NCI-H82 treated with DMSO at 0.1 percent for 48 hours (cell line): ENCODE data around the gene WRAP53.

Source experiments
- DNase-seq: peaks from one replicate; lab custom pipeline; 2025; ENCODE audit not compliant: unreplicated experiment; lab: John Stamatoyannopoulos, UW

The WRAP53 gene

GRCh38 chr17:7707858-7708750, 19.8 kb downstream of the WRAP53 start:
- DNase-seq, result no peak

GRCh38 chr17:7709031-7709430, 20.8 kb downstream of the WRAP53 start:
- DNase-seq, result no peak

- DNase-seq, result no peak
Observed at GRCh38 chr17:7710301-7710700, 22.0 kb downstream of the WRAP53 start.

DNA sequence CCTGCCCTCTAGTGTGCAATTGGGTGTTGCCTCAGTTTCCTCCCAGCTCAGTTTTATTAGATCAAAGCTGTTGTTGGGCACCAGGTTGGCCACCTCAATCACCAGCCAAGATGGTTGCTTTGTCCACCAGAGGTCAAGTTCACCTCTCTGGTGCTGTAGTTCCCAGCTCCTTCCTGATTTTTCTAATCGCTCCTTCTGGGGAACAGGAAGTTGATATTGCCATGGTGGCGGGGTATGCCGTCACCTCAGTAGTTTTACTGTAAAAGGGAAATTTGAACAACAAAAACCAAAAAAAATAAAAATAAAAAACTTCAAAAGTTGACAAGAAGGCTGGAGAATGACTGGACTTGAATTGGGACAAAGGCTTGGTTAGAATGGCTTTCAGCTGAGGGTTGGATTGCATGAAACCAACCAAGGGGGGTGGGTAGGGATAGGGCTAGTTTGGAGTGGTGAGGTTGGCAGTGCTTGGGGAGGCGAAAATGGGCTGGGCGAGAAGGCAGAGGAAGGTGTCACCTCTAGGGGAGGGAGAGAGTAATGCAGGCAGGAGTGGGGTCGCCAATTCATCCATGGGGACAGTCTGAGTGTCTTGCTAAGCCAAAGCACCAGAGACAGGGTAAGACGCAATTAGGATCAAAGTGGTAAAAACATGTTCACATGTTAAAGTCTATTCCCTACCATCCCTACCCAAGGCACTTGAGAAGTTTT, 22.9 kb downstream of the WRAP53 start:
- no peak for DNase-seq

GRCh38 chr17:7712111-7712771, 24.0 kb downstream of the WRAP53 start:
- DNase-seq, result no peak

DNA sequence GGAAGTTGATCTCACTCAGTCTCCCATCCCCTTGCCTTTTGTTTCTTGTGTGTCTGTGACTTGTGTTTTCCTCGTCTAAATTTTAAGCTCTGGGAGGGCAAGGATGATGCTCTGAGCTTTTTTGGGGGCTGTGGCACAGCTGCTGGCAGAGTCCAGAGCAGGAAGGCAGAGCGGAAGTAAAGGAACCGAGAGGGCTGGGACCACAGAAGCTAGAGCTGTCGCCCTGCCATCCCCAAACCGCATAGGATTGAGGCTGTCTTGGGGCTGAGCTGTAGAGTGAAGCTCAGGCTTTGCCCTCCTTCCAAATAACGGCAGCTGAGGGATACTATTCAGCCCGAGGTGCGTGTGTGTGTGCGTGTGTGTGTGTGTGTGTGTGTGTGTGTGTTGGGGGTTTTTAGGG, 25.5 kb downstream of the WRAP53 start:
- no peak for DNase-seq

GRCh38 chr17:7714721-7715594, 26.7 kb downstream of the WRAP53 start:
- DNase-seq, result no peak

DNA sequence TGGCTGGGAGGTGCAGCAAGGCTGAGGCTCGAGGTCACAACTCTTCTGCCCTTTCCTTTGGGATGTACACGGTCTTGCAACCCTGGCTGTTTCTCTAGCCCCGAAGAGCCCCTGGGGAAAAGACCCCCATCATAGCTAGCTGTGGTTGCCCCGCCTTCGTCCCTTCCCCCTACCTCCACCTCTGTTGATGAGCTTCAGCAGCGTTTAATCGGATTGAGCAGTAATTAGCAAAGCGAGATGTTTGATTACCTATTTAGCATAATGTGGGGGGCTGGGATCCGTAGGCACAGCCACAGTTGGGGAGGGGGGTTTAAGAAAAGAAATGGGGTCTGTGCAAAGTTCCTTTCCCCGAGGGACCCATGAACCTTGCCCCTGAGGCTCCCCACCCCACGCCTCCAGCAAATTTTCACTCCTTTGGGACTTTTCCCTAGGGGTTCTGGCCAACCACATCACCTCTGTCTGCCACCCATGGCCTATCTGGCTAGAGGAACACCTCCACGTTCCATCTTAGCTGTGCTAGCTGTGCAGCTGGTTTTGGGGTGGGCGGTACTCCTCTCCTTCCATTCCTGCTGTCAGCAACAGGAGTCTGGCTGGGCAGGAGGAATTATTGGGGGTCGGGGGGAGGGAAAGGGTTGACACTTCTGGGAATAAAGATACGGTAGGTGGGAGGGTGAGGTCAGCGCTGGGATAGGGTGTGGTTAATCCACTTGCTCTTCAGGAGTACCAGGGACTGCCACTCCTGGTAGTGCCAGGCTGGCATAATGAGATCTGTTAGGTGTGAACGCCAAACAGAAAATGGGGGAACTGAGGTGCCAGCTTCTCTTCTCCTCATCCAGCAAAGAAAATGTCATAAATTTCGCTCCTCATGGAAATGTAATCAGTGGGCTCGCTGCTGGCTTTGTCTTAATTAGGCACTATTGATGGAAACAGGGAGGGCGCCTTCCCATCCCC, 27.9 kb downstream of the WRAP53 start:
- DNase-seq, result peak; percentile 81

DNA sequence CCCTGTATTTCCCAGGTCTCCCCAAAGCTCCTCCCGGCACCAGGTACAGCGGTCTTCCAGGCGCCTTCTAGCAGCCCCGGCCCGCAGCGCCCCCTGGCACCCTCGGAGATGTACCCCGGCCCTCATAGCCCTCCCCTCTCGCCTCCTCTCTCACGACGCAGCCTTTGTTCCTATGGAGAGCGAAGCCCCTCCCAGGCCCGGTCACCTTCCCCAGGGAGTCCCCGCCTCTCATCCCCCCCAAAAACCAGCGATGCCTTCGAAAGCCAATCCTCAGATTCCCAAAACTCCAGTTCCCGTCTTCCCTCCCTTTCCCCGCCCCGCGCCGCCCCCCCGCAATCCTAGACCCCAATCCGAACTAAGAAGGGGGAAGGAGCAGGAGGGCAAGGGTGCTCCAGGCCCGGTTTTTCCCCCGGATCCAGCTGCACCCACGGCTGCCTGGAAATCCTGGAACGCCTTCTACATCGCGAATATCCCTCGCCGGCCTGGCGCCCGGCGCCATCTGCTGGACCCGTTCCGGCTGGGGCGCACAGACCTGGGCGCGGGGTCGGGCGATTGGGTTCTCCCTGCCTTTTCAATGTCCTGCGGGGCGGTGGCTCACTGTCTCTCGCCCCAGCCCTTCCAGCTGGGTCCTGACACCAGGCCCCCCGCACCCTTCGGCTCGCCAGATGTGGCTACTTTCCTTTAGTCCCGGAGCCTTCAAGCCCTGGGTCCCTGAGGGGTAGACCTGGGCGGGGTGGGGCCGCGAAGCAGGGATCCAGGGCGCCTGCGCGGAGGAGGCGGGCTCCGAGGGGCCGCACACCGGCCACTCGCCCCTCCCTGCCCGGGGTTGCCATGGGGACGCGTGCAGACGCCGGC, 28.9 kb downstream of the WRAP53 start, which contains the start of gene DNAH2:
Gene DNAH2, plus strand, starts transcription at position 844 of the 855 bp plus-strand sequence. CDS start 1,991 bp downstream, outside the sequence.
- DNase-seq, result peak; percentile 98

- peak; percentile 83 for DNase-seq
Observed at GRCh38 chr17:7717756-7718350, 29.6 kb downstream of the WRAP53 start.

DNA sequence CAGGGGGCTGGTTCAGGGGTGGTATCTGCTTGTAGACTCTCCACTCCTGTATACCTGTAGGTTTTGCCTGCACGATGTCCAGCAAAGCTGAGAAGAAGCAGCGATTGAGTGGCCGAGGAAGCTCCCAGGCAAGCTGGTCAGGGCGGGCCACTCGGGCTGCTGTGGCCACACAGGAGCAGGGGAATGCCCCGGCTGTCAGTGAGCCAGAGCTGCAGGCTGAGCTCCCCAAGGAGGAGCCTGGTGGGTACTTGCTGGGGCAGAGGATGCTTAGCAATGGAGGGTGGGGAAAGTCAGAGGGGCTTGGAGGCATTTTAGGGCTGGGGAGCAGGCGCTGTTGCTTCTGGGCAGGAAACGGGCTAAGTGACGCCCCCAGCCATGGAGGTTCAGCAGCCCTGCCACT, 31.4 kb downstream of the WRAP53 start:
- no peak for DNase-seq

DNA sequence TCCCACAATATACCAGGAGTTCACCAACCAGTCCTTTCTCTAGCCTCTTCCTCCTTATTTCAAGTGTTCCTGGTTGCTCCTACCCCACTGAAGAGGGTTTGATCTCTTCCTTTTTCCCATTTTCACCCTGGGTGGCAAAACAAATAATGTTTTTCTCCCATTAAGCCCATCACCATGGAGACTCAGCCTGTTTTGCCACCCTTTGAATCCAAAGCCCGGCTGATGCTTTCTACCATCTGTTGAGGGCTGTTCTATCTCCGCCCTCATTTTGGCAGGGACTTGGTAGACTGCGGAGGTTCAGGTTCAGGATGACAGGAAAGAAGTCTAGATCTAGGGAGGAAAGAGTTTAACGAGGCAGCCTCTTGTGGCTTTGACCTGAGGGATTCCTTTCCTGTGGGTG, 31.8 kb downstream of the WRAP53 start:
- peak; percentile 74 for DNase-seq

GRCh38 chr17:7721612-7722011, 33.3 kb downstream of the WRAP53 start:
- DNase-seq, result no peak

DNA sequence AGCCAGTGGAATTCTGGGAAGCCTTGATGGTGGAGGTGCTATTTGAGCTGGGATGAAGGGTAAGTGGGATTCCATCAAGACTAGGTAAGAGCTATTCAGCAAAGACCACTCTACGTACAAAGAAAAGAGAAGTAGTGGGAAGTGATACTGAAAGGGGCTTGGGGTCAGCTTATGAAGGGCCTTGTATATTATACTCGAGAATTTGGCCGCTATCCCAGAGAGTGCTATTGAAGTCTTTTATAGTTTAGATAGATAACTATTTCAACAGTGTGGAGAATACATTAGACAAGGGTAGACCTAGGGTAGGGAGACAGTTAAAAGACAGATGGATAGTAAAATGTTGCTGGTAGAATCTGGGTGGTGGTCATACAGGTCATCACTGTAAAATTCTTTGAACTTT, 39.6 kb downstream of the WRAP53 start:
- DNase-seq, result no peak

- no peak for DNase-seq
Observed at GRCh38 chr17:7729816-7730215, 41.5 kb downstream of the WRAP53 start.

DNA sequence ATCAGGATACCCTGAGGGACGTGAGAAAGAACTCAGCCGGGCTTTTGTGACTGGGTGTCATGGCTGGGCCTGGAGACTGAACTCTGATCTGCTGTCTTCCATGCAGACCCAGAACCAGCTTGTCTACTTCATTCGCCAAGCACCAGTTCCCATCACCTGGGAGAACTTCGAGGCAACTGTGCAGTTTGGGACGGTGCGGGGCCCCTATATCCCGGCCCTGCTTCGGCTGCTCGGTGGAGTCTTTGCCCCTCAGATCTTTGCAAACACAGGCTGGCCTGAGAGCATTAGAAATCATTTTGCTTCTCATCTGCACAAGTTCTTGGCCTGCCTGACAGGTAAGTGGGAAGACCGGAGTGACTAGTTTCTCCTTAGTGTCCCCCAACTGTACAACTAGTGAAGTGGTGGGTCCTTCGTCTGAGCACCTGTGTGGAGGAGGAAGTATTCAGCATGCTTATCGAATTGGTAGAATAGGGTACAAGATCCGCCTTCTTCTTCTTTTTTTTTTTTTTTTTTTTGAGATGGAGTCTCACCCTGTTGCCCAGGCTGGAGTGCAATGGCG, 44.8 kb downstream of the WRAP53 start:
- no peak for DNase-seq

- DNase-seq, result no peak
Observed at GRCh38 chr17:7737601-7738000, 49.3 kb downstream of the WRAP53 start.

- no peak for DNase-seq
Observed at GRCh38 chr17:7739746-7740145, 51.5 kb downstream of the WRAP53 start.
